ENCODE results near the gene CAMK2D. TPM values are rescaled to one million over a fixed set of nuclear protein-coding genes. Genes with fewer than 3 reads are reported as not detected.

CAMK2D gene
- total RNA-seq, 1 experiment from 2014 or later, result 29.5 TPM

DNA sequence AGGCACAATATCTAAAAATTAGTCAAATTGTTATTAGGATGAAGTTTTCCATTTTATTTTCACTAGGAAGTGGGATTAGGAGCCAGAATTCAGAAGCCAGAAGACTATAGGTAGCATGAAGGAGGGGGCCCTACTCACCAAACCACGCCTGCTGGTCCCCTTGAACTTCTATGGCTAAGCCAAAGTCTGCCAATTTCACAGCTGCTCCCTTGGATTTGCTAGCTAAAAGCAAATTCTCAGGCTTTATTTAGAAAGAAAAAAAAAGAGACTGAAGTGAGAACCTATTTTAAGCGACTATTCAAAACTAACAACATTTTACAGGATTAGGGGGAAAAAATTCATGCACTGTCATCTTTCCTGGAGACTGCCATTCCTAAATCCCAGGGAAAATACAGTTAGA, 224.3 kb downstream of the CAMK2D start:
- in situ Hi-C loops (cut with HindIII; ENCODE audit: low pct_unique_long_range_greater_than_20kb, low sequenced_read_pairs) (no loop called here), intact Hi-C loops (cut with micrococcal nuclease; ENCODE audit: unreplicated experiment) (no loop called here)
- no TSS peak for BruUV-seq (replicated peaks)
- POLR2A ChIA-PET, result no interaction called here
- no peak for DNase-seq (ENCODE audit: low read depth, low spot score)
- CTCF ChIA-PET, result no interaction called here
- H3K4me3 ChIP-seq (ENCODE audit: low read depth in 2 of 2, low read length in 2 of 2), result no peak overlapping the region
- no peaks in the 10 kb centered on the region; the same call in 1 of the 2 replicates for H3K36me3 ChIP-seq (ENCODE audit: control insufficient read depth, insufficient read depth, low read length)
- ATAC-seq, result no peak
- no peaks in the 10 kb centered on the region for H3K4me1 ChIP-seq (ENCODE audit: control insufficient read depth, insufficient read depth, low read length)
- no peak for TF ChIP-seq TCF7L2 (IDR thresholded peaks at IDR 0.05; ENCODE audit: low read depth, low read length)
- no peak for TF ChIP-seq POLR2AphosphoS5 (IDR thresholded peaks at IDR 0.05; ENCODE audit: low read depth, low read length)
- TF ChIP-seq SIN3A (IDR thresholded peaks at IDR 0.05; ENCODE audit: borderline replicate concordance, insufficient read depth, low read depth, low read length), result no peak
- TF ChIP-seq, protein P1, sequence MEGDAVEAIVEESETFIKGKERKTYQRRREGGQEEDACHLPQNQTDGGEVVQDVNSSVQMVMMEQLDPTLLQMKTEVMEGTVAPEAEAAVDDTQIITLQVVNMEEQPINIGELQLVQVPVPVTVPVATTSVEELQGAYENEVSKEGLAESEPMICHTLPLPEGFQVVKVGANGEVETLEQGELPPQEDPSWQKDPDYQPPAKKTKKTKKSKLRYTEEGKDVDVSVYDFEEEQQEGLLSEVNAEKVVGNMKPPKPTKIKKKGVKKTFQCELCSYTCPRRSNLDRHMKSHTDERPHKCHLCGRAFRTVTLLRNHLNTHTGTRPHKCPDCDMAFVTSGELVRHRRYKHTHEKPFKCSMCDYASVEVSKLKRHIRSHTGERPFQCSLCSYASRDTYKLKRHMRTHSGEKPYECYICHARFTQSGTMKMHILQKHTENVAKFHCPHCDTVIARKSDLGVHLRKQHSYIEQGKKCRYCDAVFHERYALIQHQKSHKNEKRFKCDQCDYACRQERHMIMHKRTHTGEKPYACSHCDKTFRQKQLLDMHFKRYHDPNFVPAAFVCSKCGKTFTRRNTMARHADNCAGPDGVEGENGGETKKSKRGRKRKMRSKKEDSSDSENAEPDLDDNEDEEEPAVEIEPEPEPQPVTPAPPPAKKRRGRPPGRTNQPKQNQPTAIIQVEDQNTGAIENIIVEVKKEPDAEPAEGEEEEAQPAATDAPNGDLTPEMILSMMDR (IDR thresholded peaks at IDR 0.05), result no peak
- TF ChIP-seq, protein P2, sequence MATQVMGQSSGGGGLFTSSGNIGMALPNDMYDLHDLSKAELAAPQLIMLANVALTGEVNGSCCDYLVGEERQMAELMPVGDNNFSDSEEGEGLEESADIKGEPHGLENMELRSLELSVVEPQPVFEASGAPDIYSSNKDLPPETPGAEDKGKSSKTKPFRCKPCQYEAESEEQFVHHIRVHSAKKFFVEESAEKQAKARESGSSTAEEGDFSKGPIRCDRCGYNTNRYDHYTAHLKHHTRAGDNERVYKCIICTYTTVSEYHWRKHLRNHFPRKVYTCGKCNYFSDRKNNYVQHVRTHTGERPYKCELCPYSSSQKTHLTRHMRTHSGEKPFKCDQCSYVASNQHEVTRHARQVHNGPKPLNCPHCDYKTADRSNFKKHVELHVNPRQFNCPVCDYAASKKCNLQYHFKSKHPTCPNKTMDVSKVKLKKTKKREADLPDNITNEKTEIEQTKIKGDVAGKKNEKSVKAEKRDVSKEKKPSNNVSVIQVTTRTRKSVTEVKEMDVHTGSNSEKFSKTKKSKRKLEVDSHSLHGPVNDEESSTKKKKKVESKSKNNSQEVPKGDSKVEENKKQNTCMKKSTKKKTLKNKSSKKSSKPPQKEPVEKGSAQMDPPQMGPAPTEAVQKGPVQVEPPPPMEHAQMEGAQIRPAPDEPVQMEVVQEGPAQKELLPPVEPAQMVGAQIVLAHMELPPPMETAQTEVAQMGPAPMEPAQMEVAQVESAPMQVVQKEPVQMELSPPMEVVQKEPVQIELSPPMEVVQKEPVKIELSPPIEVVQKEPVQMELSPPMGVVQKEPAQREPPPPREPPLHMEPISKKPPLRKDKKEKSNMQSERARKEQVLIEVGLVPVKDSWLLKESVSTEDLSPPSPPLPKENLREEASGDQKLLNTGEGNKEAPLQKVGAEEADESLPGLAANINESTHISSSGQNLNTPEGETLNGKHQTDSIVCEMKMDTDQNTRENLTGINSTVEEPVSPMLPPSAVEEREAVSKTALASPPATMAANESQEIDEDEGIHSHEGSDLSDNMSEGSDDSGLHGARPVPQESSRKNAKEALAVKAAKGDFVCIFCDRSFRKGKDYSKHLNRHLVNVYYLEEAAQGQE (IDR thresholded peaks at IDR 0.05; ENCODE audit: insufficient read depth in 1 of 2, low read depth in 2 of 2, low read length in 1 of 2), result no peak
- H3K27me3 ChIP-seq (ENCODE audit: control insufficient read depth, insufficient read depth, low read length), result no peaks in the 10 kb centered on the region
- no peaks in the 10 kb centered on the region for H3K9me3 ChIP-seq (ENCODE audit: control insufficient read depth, insufficient read depth, low read depth, low read length)
- H3K27ac ChIP-seq (ENCODE audit: low read length), result no peak overlapping the region

DNA sequence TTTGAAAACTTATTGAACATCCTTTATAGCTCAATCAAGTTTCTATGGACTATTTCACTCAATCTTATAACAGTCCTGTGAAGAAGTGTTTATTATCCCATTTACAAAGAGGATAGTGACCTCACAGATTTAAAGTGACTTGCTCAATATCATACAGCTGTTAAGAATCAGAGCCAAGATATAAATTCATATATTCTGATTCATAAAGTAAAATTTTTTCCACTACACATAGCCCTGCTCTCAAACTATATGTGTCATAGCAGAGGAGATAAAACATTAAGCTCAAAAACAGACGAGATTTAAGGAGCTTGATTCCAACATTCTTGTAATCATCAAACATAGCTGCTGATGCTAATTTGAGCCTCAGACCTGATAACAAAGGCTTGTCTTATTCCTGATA, 226.8 kb downstream of the CAMK2D start:
- TF ChIP-seq TCF7L2 (IDR thresholded peaks at IDR 0.05; ENCODE audit: low read depth, low read length) (no peak), POLR2AphosphoS5 (IDR thresholded peaks at IDR 0.05; ENCODE audit: low read depth, low read length) (no peak), SIN3A (IDR thresholded peaks at IDR 0.05; ENCODE audit: borderline replicate concordance, insufficient read depth, low read depth, low read length) (no peak)
- TF ChIP-seq, protein P1 (IDR thresholded peaks at IDR 0.05), result no peak
- TF ChIP-seq, protein P2 (IDR thresholded peaks at IDR 0.05; ENCODE audit: insufficient read depth in 1 of 2, low read depth in 2 of 2, low read length in 1 of 2), result no peak
- H3K4me3 ChIP-seq (ENCODE audit: low read depth in 2 of 2, low read length in 2 of 2), result no peak overlapping the region
- in situ Hi-C loops (cut with HindIII; ENCODE audit: low pct_unique_long_range_greater_than_20kb, low sequenced_read_pairs), result no loop called here

More for the DNA sequence above, 226.8 kb downstream of the CAMK2D start:
- Histone ChIP-seq H3K36me3 (ENCODE audit: control insufficient read depth, insufficient read depth, low read length) (no peaks in the 10 kb centered on the region; the same call in 1 of the 2 replicates), H3K9me3 (ENCODE audit: control insufficient read depth, insufficient read depth, low read depth, low read length) (no peaks in the 10 kb centered on the region), H3K27ac (ENCODE audit: low read length) (no peak overlapping the region), H3K4me1 (ENCODE audit: control insufficient read depth, insufficient read depth, low read length) (no peaks in the 10 kb centered on the region), H3K27me3 (ENCODE audit: control insufficient read depth, insufficient read depth, low read length) (no peaks in the 10 kb centered on the region)
- ChIA-PET CTCF (no interaction called here), POLR2A (no interaction called here)
- DNase-seq (ENCODE audit: low read depth, low spot score), result no peak
- BruUV-seq (replicated peaks), result no TSS peak
- intact Hi-C loops (cut with micrococcal nuclease; ENCODE audit: unreplicated experiment), result no loop called here
- ATAC-seq, result no peak
